Activated T-cell treated with anti-CD3 and anti-CD28 coated beads, Interleukin-2, amount 50 U/mL, for 4 hours (primary cell): ENCODE data around the gene ADAMTSL1. TPM values are rescaled to one million over a fixed set of nuclear protein-coding genes. Genes with fewer than 3 reads are reported as not detected.

Experiments
- ATAC-seq, 2 donors: fragments of 200-7000 bp; cut with Tn5 transposase; one replicate each; pipeline ENCODE4 v1.10.0; 2021
- DNase-seq: peaks from one replicate; pipeline ENCODE4 v3.0.0-alpha.2; 2020
- H3K27me3 Mint-ChIP-seq: one replicate; pipeline ENCODE4 v1.8.0; 2021; ENCODE audit warnings: low read depth, mixed read lengths
- H3K36me3 Mint-ChIP-seq: one replicate; pipeline ENCODE4 v1.8.0; 2022; ENCODE audit warnings: mixed read lengths; ENCODE audit not compliant: insufficient read depth
- H3K4me1 Mint-ChIP-seq: one replicate; pipeline ENCODE4 v1.8.0; 2021; ENCODE audit warnings: low read depth, mixed read lengths
- H3K4me3 Mint-ChIP-seq: one replicate; pipeline ENCODE4 v1.8.0; 2021; ENCODE audit warnings: mild to moderate bottlenecking, moderate library complexity, mixed read lengths
- H3K9me3 Mint-ChIP-seq: one replicate; pipeline ENCODE4 v1.8.0; 2021; ENCODE audit warnings: mixed read lengths
- total RNA-seq, 3 donors: library from RNA; stranded (reverse); gene quantifications; one replicate each; pipeline ENCODE4 v1.2.1, GENCODE V29; 2021

The ADAMTSL1 gene
- total RNA-seq, 3 donors from 2014 or later: not detected

GRCh38 chr9:18480662-18481093 is 6.7 kb downstream of the ADAMTSL1 start:
- Mint-ChIP-seq H3K27me3 (peaks cover 3% of the 10 kb centered on the region), H3K36me3 (no peaks in the 10 kb centered on the region), H3K9me3 (no peaks in the 10 kb centered on the region), H3K4me1 (no peaks in the 10 kb centered on the region), H3K4me3 (no peak overlapping the region)
- no peak for DNase-seq
- ATAC-seq: no peak

DNA sequence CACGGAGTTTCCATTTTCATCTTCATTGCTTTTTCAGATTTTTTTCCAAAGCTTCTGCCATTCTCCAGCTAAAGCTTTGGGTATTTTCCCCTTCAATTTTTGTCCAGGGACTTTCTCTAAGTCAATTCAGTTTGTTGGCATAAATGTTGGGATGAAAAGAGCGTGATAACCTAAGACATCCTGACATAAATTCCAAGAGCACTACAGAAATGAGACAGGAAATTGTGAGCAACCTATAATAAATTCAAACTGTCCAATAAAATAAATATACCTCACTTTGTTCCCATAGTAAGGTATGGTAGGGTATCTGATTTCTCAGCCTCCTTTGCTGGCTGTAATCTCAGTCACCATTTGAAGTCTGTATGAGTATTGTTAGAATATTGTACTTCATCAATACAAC is 8.4 kb downstream of the ADAMTSL1 start:
- Mint-ChIP-seq H3K4me1 (no peaks in the 10 kb centered on the region), H3K36me3 (no peaks in the 10 kb centered on the region), H3K4me3 (no peak overlapping the region)

GRCh38 chr9:18485714-18486113 is 11.8 kb downstream of the ADAMTSL1 start:
- ATAC-seq (no peak), DNase-seq (no peak)
- no peaks in the 10 kb centered on the region for H3K4me1 Mint-ChIP-seq
- H3K27me3 Mint-ChIP-seq: no peaks in the 10 kb centered on the region
- H3K9me3 Mint-ChIP-seq: no peaks in the 10 kb centered on the region
- no peaks in the 10 kb centered on the region for H3K36me3 Mint-ChIP-seq
- H3K4me3 Mint-ChIP-seq: no peak overlapping the region

More for the DNA sequence above, 8.4 kb downstream of the ADAMTSL1 start:
- ATAC-seq (no peak), DNase-seq (no peak)
- peaks cover under 1% of the 10 kb centered on the region for H3K27me3 Mint-ChIP-seq
- no peaks in the 10 kb centered on the region for H3K9me3 Mint-ChIP-seq

GRCh38 chr9:18487611-18488010 is 13.7 kb downstream of the ADAMTSL1 start:
- ATAC-seq: no peak
- no peaks in the 10 kb centered on the region for H3K27me3 Mint-ChIP-seq
- no peak for DNase-seq
- no peaks in the 10 kb centered on the region for H3K36me3 Mint-ChIP-seq
- no peaks in the 10 kb centered on the region for H3K9me3 Mint-ChIP-seq
- H3K4me1 Mint-ChIP-seq: no peaks in the 10 kb centered on the region
- no peak overlapping the region for H3K4me3 Mint-ChIP-seq

- DNase-seq (no peak), ATAC-seq (no peak)
- Mint-ChIP-seq H3K36me3 (no peaks in the 10 kb centered on the region), H3K9me3 (no peaks in the 10 kb centered on the region), H3K27me3 (no peaks in the 10 kb centered on the region), H3K4me3 (no peak overlapping the region), H3K4me1 (no peaks in the 10 kb centered on the region)
Observed at GRCh38 chr9:18488886-18489285, 14.9 kb downstream of the ADAMTSL1 start.

GRCh38 chr9:18489861-18490260 is 15.9 kb downstream of the ADAMTSL1 start:
- Mint-ChIP-seq H3K4me3 (no peak overlapping the region), H3K36me3 (no peaks in the 10 kb centered on the region), H3K27me3 (no peaks in the 10 kb centered on the region), H3K4me1 (no peaks in the 10 kb centered on the region), H3K9me3 (no peaks in the 10 kb centered on the region)
- ATAC-seq: no peak
- DNase-seq: no peak

DNA sequence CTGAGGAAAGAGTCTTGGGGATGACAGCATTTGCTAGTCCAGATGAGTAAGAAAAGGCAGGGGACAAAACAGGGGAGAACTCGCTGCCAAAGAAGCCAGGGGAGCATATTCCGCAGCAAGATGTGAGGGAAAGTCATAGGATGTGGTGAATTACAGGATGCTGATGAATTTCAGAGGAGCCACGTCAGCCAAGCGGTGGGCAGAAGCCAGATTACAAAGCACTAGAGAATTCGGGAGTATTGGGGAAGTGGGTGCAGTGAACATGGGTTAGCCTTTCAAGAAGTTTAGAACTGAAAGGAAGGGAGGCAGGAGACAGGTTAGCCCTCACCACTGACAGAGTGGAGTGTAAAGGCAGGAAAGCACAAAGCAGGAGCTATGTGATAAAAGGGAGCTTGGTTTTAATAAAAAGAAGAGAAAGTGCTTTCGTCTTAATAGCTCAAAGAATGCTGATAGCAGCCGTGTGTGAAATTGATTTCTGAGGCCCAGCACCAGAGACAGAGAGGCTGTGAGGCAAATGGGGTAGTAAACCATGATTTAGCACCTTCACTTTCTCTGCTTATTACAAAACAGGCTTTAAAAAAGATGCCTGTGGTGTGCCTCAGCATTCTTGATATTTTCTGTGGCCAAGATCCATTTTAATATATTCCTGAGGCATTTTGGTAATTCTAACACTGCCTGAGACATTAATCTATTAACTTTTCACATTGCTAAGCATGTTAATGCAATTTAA is 16.9 kb downstream of the ADAMTSL1 start:
- no peak overlapping the region for H3K4me3 Mint-ChIP-seq
- DNase-seq (no peak), ATAC-seq (no peak)
- no peaks in the 10 kb centered on the region for H3K9me3 Mint-ChIP-seq
- H3K4me1 Mint-ChIP-seq: no peaks in the 10 kb centered on the region
- no peaks in the 10 kb centered on the region for H3K36me3 Mint-ChIP-seq
- no peaks in the 10 kb centered on the region for H3K27me3 Mint-ChIP-seq

DNA sequence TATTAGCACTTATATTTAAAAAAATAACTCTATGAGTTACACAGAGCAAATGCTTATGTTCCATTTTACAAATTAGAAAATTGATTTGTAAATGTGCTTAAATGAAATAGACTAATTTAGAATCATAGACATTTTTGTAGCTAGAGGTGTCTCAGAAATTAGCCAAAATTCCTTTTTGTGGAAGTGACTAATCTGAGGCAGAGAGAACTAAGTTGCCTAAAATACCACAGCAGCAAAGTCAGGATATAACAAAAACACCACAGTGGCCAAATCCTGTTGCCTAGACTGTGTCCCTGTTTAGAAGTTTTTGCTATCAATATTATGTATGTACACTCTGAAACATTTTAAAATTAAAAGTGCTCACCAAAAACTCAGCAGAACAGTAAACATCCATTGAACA is 18.7 kb downstream of the ADAMTSL1 start:
- Mint-ChIP-seq H3K9me3 (no peaks in the 10 kb centered on the region), H3K36me3 (no peaks in the 10 kb centered on the region), H3K4me3 (no peak overlapping the region), H3K4me1 (no peaks in the 10 kb centered on the region), H3K27me3 (no peaks in the 10 kb centered on the region)
- DNase-seq: no peak
- no peak for ATAC-seq

DNA sequence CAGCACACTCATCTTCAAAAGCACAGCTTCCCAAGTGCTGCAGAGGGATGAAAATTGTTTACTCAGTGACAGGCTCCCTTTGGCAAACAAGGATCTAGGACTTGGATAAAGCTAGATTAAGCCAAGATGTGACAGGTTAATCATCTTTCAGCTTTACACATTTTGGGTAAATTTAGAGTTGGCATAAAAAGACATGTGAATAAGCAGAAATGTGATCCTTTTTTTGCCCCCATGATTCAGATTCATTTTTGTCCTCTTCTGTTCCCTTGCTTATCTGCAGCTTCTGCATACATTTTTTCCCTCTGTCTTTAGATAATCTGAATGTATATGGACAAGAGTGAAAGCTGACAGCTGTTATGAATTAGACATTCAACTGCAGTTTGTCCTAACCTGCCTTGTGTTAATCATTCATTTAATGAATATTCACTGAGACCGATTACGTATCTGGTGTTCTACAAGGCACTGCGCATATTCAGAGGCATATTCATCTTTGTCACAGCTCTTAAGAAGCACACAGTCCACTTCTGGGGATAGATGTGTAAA is 19.6 kb downstream of the ADAMTSL1 start:
- DNase-seq: no peak
- no peaks in the 10 kb centered on the region for H3K9me3 Mint-ChIP-seq
- H3K27me3 Mint-ChIP-seq: no peaks in the 10 kb centered on the region
- H3K4me3 Mint-ChIP-seq: no peak overlapping the region
- ATAC-seq: no peak
- H3K36me3 Mint-ChIP-seq: no peaks in the 10 kb centered on the region
- H3K4me1 Mint-ChIP-seq: no peaks in the 10 kb centered on the region

DNA sequence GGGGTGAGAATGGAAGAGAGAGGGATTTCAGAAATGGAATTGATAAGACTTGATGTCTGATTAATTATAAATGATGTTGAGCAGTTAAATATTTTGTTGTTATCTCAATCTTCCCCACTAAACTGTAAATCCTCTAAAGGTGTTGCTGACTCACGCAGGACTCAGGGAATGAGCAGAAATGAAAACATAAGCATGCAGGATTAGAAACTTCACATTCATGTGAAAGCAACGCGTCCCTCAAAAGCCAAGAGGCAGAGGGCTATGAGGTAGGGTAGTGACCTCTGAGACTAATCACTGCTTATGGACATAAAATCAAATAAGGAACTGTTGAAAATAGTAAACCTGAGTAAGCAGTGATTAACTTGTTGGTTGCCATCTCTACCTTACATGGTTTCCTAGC is 21.1 kb downstream of the ADAMTSL1 start:
- Mint-ChIP-seq H3K4me3 (no peak overlapping the region), H3K27me3 (no peaks in the 10 kb centered on the region), H3K9me3 (no peaks in the 10 kb centered on the region), H3K36me3 (no peaks in the 10 kb centered on the region), H3K4me1 (no peaks in the 10 kb centered on the region)
- DNase-seq: no peak
- no peak for ATAC-seq

- Mint-ChIP-seq H3K4me1 (no peaks in the 10 kb centered on the region), H3K4me3 (no peak overlapping the region), H3K9me3 (no peaks in the 10 kb centered on the region), H3K36me3 (no peaks in the 10 kb centered on the region), H3K27me3 (no peaks in the 10 kb centered on the region)
- ATAC-seq (no peak), DNase-seq (no peak)
Observed at GRCh38 chr9:18496256-18497000, 22.5 kb downstream of the ADAMTSL1 start.

DNA sequence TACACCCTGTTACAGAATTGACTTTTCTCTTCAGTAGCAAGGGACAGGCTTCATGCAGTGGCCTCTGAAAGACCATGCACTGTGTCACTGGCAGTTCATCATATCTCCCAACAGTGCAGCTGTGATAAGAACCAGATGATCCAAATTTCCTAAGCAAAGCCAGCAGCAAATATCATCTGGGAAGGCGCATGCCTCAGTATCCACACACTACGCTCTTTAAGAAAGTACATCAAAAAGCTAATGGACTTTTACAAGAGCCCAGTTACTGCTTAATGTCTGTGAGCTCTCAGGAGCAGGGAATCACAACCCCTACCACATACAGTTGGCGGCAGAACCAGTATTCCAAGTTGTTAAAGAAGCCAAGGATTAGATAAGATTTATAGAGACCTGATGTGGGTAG is 25.1 kb downstream of the ADAMTSL1 start:
- ATAC-seq (no peak), DNase-seq (no peak)
- no peaks in the 10 kb centered on the region for H3K27me3 Mint-ChIP-seq
- no peak overlapping the region for H3K4me3 Mint-ChIP-seq
- no peaks in the 10 kb centered on the region for H3K4me1 Mint-ChIP-seq
- no peaks in the 10 kb centered on the region for H3K9me3 Mint-ChIP-seq
- no peaks in the 10 kb centered on the region for H3K36me3 Mint-ChIP-seq

DNA sequence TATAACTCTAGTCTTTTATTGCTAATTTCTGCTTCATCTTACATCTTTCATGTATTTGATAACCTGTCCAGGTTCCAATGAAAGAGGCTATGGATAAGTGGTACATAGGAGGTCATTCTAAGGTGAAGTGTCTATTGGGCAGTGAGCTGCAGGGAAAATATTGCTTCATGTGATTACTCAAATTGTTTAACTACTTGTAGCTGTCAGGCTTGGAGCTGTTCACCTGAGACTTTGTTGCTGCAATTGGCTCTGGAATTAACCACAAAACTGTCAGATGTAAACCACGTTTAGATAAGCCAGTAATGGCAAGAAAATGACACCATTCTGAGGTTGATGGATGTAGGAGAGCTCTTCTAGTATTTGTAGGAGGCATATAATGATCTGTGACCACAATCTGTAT is 26.0 kb downstream of the ADAMTSL1 start:
- Mint-ChIP-seq H3K4me3 (no peak overlapping the region), H3K9me3 (no peaks in the 10 kb centered on the region), H3K36me3 (no peaks in the 10 kb centered on the region), H3K27me3 (no peaks in the 10 kb centered on the region), H3K4me1 (no peaks in the 10 kb centered on the region)
- no peak for ATAC-seq
- no peak for DNase-seq

DNA sequence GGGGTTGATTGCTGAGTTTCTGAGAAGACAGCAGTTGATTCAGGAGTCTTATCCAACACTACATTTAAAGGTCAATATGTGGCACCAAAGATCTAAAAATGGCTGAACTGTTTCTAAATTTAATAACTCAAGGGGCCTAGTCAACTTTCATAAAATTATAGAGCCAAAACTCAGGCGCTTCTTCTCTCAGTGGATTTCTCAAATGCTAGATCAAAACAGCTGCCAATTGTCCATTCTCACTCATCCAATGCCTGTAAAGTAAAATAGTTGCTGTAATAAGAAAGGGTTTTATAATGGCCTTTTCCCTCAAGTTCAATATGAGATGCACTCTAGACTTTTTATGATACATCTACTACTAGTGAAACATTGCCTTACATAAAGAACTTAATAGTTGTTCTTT is 26.5 kb downstream of the ADAMTSL1 start:
- Mint-ChIP-seq H3K27me3 (no peaks in the 10 kb centered on the region), H3K36me3 (no peaks in the 10 kb centered on the region), H3K4me3 (no peak overlapping the region), H3K4me1 (no peaks in the 10 kb centered on the region), H3K9me3 (no peaks in the 10 kb centered on the region)
- no peak for ATAC-seq
- DNase-seq: no peak

GRCh38 chr9:18501949-18502348 is 28.0 kb downstream of the ADAMTSL1 start:
- H3K4me3 Mint-ChIP-seq: no peak overlapping the region
- no peaks in the 10 kb centered on the region for H3K9me3 Mint-ChIP-seq
- no peaks in the 10 kb centered on the region for H3K36me3 Mint-ChIP-seq
- DNase-seq (no peak), ATAC-seq (no peak)
- H3K4me1 Mint-ChIP-seq: no peaks in the 10 kb centered on the region
- no peaks in the 10 kb centered on the region for H3K27me3 Mint-ChIP-seq
